Measurements from ENCODE around the gene CAVIN2. TPM values are rescaled to one million over a fixed set of nuclear protein-coding genes. Genes with fewer than 3 reads are reported as not detected.

CAVIN2 gene
- polyA plus RNA-seq, 1 donor from 2014 or later: not detected

GRCh38 chr2:191836471-191836852, 10.4 kb downstream of the CAVIN2 start:
- H4K20me1 ChIP-seq (ENCODE audit: insufficient read depth): no peaks in the 10 kb centered on the region
- TF ChIP-seq REST (IDR thresholded peaks at IDR 0.05; ENCODE audit: borderline replicate concordance) (no peak), TAF1 (IDR thresholded peaks at IDR 0.05; ENCODE audit: low read depth) (no peak)
- no peak overlapping the region for H3K9ac ChIP-seq (ENCODE audit: low read length)
- H3F3A ChIP-seq (ENCODE audit: insufficient read depth, low read length, poor library complexity, severe bottlenecking): no peaks in the 10 kb centered on the region
- no peaks in the 10 kb centered on the region for H3K9me2 ChIP-seq (ENCODE audit: insufficient read depth, low read length)
- H3K4me2 ChIP-seq (ENCODE audit: low read length): no peak overlapping the region
- H3K27me3 ChIP-seq (ENCODE audit: insufficient read depth, low read depth, low read length): no peaks in the 10 kb centered on the region
- no peak overlapping the region for H3K4me3 ChIP-seq (ENCODE audit: low read length)
- no peaks in the 10 kb centered on the region for H3K79me2 ChIP-seq (replicated peaks; ENCODE audit: insufficient read depth, low read length)
- no peaks in the 10 kb centered on the region for H3K36me3 ChIP-seq (ENCODE audit: insufficient read depth, low read length)
- no peak overlapping the region for H2AFZ ChIP-seq (ENCODE audit: low read depth, low read length)
- H3K27ac ChIP-seq (ENCODE audit: low read length): no peak overlapping the region
- H3K9me3 ChIP-seq (ENCODE audit: low read length): no peaks in the 10 kb centered on the region

GRCh38 chr2:191835539-191836350, 11.1 kb downstream of the CAVIN2 start:
- H3K4me2 ChIP-seq (ENCODE audit: low read length): no peak overlapping the region
- no peaks in the 10 kb centered on the region for H3K9me2 ChIP-seq (ENCODE audit: insufficient read depth, low read length)
- H3K4me3 ChIP-seq (ENCODE audit: low read length): no peak overlapping the region
- TF ChIP-seq EP300 (conservative IDR thresholded peaks at IDR 0.05; ENCODE audit: poor library complexity, severe bottlenecking) (no peak), TAF1 (IDR thresholded peaks at IDR 0.05; ENCODE audit: low read depth) (no peak), MXI1 (conservative IDR thresholded peaks at IDR 0.05; ENCODE audit: poor library complexity, severe bottlenecking) (no peak), EZH2 (IDR thresholded peaks at IDR 0.05; ENCODE audit: borderline replicate concordance, insufficient read depth, low read length, poor library complexity, severe bottlenecking) (no peak), REST (IDR thresholded peaks at IDR 0.05; ENCODE audit: borderline replicate concordance) (no peak), CTCF (IDR thresholded peaks at IDR 0.05; ENCODE audit: poor library complexity, severe bottlenecking) (no peak), RAD21 (conservative IDR thresholded peaks at IDR 0.05) (no peak), POLR2AphosphoS5 (IDR thresholded peaks at IDR 0.05) (no peak), SMC3 (conservative IDR thresholded peaks at IDR 0.05; ENCODE audit: poor library complexity) (no peak)
- H4K20me1 ChIP-seq (ENCODE audit: insufficient read depth): no peaks in the 10 kb centered on the region
- no peak overlapping the region for H3K27ac ChIP-seq (ENCODE audit: low read length)
- H3K27me3 ChIP-seq (ENCODE audit: insufficient read depth, low read depth, low read length): no peaks in the 10 kb centered on the region
- no peak overlapping the region for H3K9ac ChIP-seq (ENCODE audit: low read length)
- H3F3A ChIP-seq (ENCODE audit: insufficient read depth, low read length, poor library complexity, severe bottlenecking): no peaks in the 10 kb centered on the region
- no peaks in the 10 kb centered on the region for H3K9me3 ChIP-seq (ENCODE audit: low read length)
- no peak overlapping the region for H2AFZ ChIP-seq (ENCODE audit: low read depth, low read length)
- H3K79me2 ChIP-seq (replicated peaks; ENCODE audit: insufficient read depth, low read length): no peaks in the 10 kb centered on the region
- H3K36me3 ChIP-seq (ENCODE audit: insufficient read depth, low read length): no peaks in the 10 kb centered on the region
